Effector memory CD4-positive, alpha-beta T cell (primary cell): Measurements from ENCODE around the gene TMEM200C.

ENCODE experiments used
- DNase-seq, 3 donors: peaks; one replicate each; pipeline ENCODE4 v3.0.0-alpha.2; 2020
- H3K27ac ChIP-seq: 2 replicates; pipeline ENCODE4 v1.7.0; 2013; ENCODE audit warnings: mild to moderate bottlenecking, low read length, moderate library complexity; ENCODE audit not compliant: insufficient read depth, poor library complexity, severe bottlenecking
- H3K27me3 ChIP-seq: replicated peaks from 2 replicates; pipeline ENCODE4 v1.7.0; 2013; ENCODE audit warnings: mild to moderate bottlenecking, low read length; ENCODE audit not compliant: insufficient read depth, control insufficient read depth, poor library complexity, severe bottlenecking
- H3K36me3 ChIP-seq: 2 replicates; pipeline ENCODE4 v1.7.0; 2013; ENCODE audit warnings: mild to moderate bottlenecking, low read length, moderate library complexity; ENCODE audit not compliant: control insufficient read depth, insufficient read depth
- H3K4me1 ChIP-seq: 2 replicates; pipeline ENCODE4 v1.7.0; 2013; ENCODE audit warnings: low read length, mild to moderate bottlenecking; ENCODE audit not compliant: control insufficient read depth, insufficient read depth, poor library complexity, severe bottlenecking
- H3K4me3 ChIP-seq: 2 replicates; pipeline ENCODE4 v1.7.0; 2013; ENCODE audit warnings: low read length, low read depth, mild to moderate bottlenecking; ENCODE audit not compliant: insufficient read depth, poor library complexity, severe bottlenecking
- H3K9me3 ChIP-seq: 2 replicates; pipeline ENCODE4 v1.7.0; 2013; ENCODE audit warnings: mild to moderate bottlenecking, low read length, moderate library complexity; ENCODE audit not compliant: control insufficient read depth

TMEM200C gene

DNA sequence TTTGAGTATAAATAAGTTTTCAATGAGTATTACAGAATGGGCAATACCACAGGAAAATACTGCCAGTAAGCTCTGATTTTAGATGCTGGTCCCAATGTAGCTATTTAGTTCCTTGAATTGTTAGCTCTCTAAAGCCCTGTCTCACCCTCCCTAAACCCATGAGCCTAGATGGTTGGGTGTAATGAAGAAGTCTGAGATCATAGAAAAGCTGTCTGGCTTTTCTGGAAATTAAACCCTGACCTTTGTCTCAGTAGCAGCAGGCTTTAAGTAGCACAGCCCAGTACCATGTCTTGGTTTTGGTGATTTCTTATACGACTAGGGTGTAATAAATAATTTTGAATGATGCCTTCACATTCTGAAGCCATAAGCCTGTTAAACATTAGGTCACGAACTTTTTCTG is 55.3 kb downstream of the TMEM200C start:
- no peak overlapping the region for H3K4me3 ChIP-seq
- no peaks in the 10 kb centered on the region for H3K9me3 ChIP-seq
- no peaks in the 10 kb centered on the region for H3K27me3 ChIP-seq
- H3K4me1 ChIP-seq: no peaks in the 10 kb centered on the region
- H3K36me3 ChIP-seq: no peaks in the 10 kb centered on the region
- H3K27ac ChIP-seq: no peak overlapping the region
- no peak for DNase-seq

- H3K27ac ChIP-seq: no peak overlapping the region
- DNase-seq: no peak
Observed at GRCh38 chr18:5839102-5839501, 56.2 kb downstream of the TMEM200C start.

More at GRCh38 chr18:5839102-5839501, 56.2 kb downstream of the TMEM200C start:
- Histone ChIP-seq H3K9me3 (no peaks in the 10 kb centered on the region), H3K27me3 (no peaks in the 10 kb centered on the region), H3K4me3 (no peak overlapping the region), H3K4me1 (no peaks in the 10 kb centered on the region), H3K36me3 (no peaks in the 10 kb centered on the region)
